Keratinocyte (primary cell): Measurements from ENCODE around the gene KSR2. TPM values are rescaled to one million over a fixed set of nuclear protein-coding genes. Genes with fewer than 3 reads are reported as not detected.

Experiments
- DNase-seq: peaks from one replicate; pipeline ENCODE4 v3.0.0-alpha.2; 2011; ENCODE audit warnings: low read depth, missing footprints, low spot score
- FAIRE-seq: peaks from 2 replicates; lab custom pipeline; 2011; peaks lifted over from hg19 to GRCh38; lab: Jason Lieb, UNC
- H2AFZ ChIP-seq: 2 replicates; pipeline ENCODE4 v1.6.0; 2012; ENCODE audit warnings: low read length, control low read depth, inconsistent platforms; ENCODE audit not compliant: control insufficient read depth
- H3K27ac ChIP-seq: 2 replicates; pipeline ENCODE4 v1.5.1; 2011; ENCODE audit warnings: low read length; ENCODE audit not compliant: control insufficient read depth, insufficient read depth
- H3K27me3 ChIP-seq: 3 replicates; pipeline ENCODE4 v1.6.0; 2011; ENCODE audit warnings: low read length; ENCODE audit not compliant: control insufficient read depth, insufficient read depth; ENCODE audit errors: extremely low read depth
- H3K36me3 ChIP-seq, 2 experiments: 2 replicates in 1 of 2; 3 replicates in 1 of 2; pipeline ENCODE4 v1.5.1; 2011; ENCODE audit warnings: low read length in 2 of 2, mild to moderate bottlenecking in 1 of 2; ENCODE audit not compliant: control insufficient read depth in 2 of 2, insufficient read depth in 2 of 2; ENCODE audit errors: extremely low read depth in 1 of 2
- H3K4me1 ChIP-seq: 3 replicates; pipeline ENCODE4 v1.5.1; 2011; ENCODE audit warnings: low read length; ENCODE audit not compliant: control insufficient read depth, insufficient read depth; ENCODE audit errors: extremely low read depth
- H3K4me2 ChIP-seq: 3 replicates; pipeline ENCODE4 v1.6.0; 2011; ENCODE audit warnings: low read depth, low read length; ENCODE audit not compliant: control insufficient read depth, insufficient read depth; ENCODE audit errors: extremely low read depth
- H3K4me3 ChIP-seq, 3 experiments: fragments of 200-600 bp in 1 of 3; sonication (generic) in 1 of 3; 2 replicates in 2 of 3; 3 replicates in 1 of 3; pipeline ENCODE4 v1.5.1; 2011 to 2016; ENCODE audit warnings: low read length in 3 of 3, mild to moderate bottlenecking in 3 of 3, control low read depth in 2 of 3, inconsistent platforms in 1 of 3, low read depth in 1 of 3, mixed read lengths in 1 of 3, mixed run types in 1 of 3, moderate library complexity in 1 of 3; ENCODE audit not compliant: control insufficient read depth in 2 of 3, insufficient read depth in 2 of 3; ENCODE audit errors: extremely low read depth in 1 of 3
- H3K79me2 ChIP-seq: 2 replicates; pipeline ENCODE4 v1.6.0; 2012; ENCODE audit warnings: low read length; ENCODE audit not compliant: control insufficient read depth, insufficient read depth
- H3K9ac ChIP-seq: 3 replicates; pipeline ENCODE4 v1.6.0; 2011; ENCODE audit warnings: low read length; ENCODE audit not compliant: control insufficient read depth, insufficient read depth; ENCODE audit errors: extremely low read depth
- H3K9me1 ChIP-seq: 3 replicates; pipeline ENCODE4 v1.6.0; 2011; ENCODE audit warnings: low read length; ENCODE audit not compliant: control insufficient read depth, insufficient read depth; ENCODE audit errors: extremely low read depth
- H3K9me3 ChIP-seq: 2 replicates; pipeline ENCODE4 v1.5.1; 2012; ENCODE audit warnings: low read depth, low read length; ENCODE audit not compliant: control insufficient read depth
- H4K20me1 ChIP-seq: 3 replicates; pipeline ENCODE4 v1.6.0; 2011; ENCODE audit warnings: low read length; ENCODE audit not compliant: control insufficient read depth, insufficient read depth; ENCODE audit errors: extremely low read depth
- CTCF ChIP-seq, 3 experiments: IDR thresholded peaks in 1 of 3; conservative IDR thresholded peaks in 1 of 3; optimal IDR thresholded peaks in 1 of 3; 2 replicates in 2 of 3; 3 replicates in 1 of 3; pipeline versions ENCODE3 to v1.5.1; 2011; ENCODE audit warnings: low read length in 3 of 3, mild to moderate bottlenecking in 3 of 3, moderate library complexity in 2 of 3, control low read depth in 1 of 3, inconsistent platforms in 1 of 3; ENCODE audit not compliant: insufficient read depth in 2 of 3; ENCODE audit errors: extremely low read depth in 1 of 3
- EZH2 ChIP-seq: IDR thresholded peaks from one replicate; pipeline ENCODE4 v1.6.1; 2012; ENCODE audit warnings: inconsistent platforms, mild to moderate bottlenecking, low read length, moderate library complexity
- dilution Hi-C: fragments of 300-500 bp; cut with MboI; formaldehyde crosslinking; loops from one replicate; pipeline ENCODE4 v1.7.0; 2020; ENCODE audit warnings: low sequenced_read_pairs; ENCODE audit not compliant: extremely low pct_ligation_motif_present
- polyA plus RNA-seq, 5 experiments: library from polyadenylated mRNA; depleted of rRNA in 3 of 5; stranded (reverse) in 3 of 5; stranded (forward) in 1 of 5; unstranded in 1 of 5; fragments of >200 nt; gene quantifications; 1 replicate in 1 of 5; 2 replicates in 3 of 5; 3 replicates in 1 of 5; pipeline versions ENCODE4 v1.2.1 to v1.2.3, GENCODE V29; 2011 to 2012; ENCODE audit warnings: missing spikeins in 2 of 5, low read depth in 1 of 5, low replicate concordance in 1 of 5

The KSR2 gene
- polyA plus RNA-seq, 1 donor (not counting 4 experiments of a cell fraction or from before 2014, with no cell fraction given) = 0.01 TPM

GRCh38 chr12:117835156-117835555 lies 133.6 kb downstream of the KSR2 start:
- no peak overlapping the region for H3K27ac ChIP-seq

GRCh38 chr12:117832459-117833457 lies 136.0 kb downstream of the KSR2 start:
- Histone ChIP-seq H3K9me3 (peaks cover 4% of the 10 kb centered on the region), H4K20me1 (no peaks in the 10 kb centered on the region), H3K36me3 (no peaks in the 10 kb centered on the region), H2AFZ (no peak overlapping the region), H3K4me2 (no peak overlapping the region), H3K27me3 (peaks cover 4% of the 10 kb centered on the region), H3K4me3 (no peak overlapping the region), H3K27ac (no peak overlapping the region), H3K9ac (no peak overlapping the region), H3K79me2 (no peaks in the 10 kb centered on the region), H3K4me1 (peaks cover 2% of the 10 kb centered on the region), H3K9me1 (no peaks in the 10 kb centered on the region)
- FAIRE-seq (no peak), DNase-seq (no peak)
- TF ChIP-seq EZH2 = no peak
- no peak for TF ChIP-seq CTCF (optimal IDR thresholded peaks at IDR 0.05 in 1 of 3, IDR thresholded peaks at IDR 0.05 in 1 of 3, conservative IDR thresholded peaks at IDR 0.05 in 1 of 3; ENCODE audit: extremely low read depth in 1 of 3, insufficient read depth in 2 of 3, low read length in 3 of 3)
- dilution Hi-C loops = loop anchor here (10.0 to 25.0 kb wide), 2 partner anchors 470 to 598 kb away; partner anchors contain the start of gene NOS1

More at GRCh38 chr12:117835156-117835555, 133.6 kb downstream of the KSR2 start:
- TF ChIP-seq EZH2 (no peak), CTCF (optimal IDR thresholded peaks at IDR 0.05 in 1 of 3, IDR thresholded peaks at IDR 0.05 in 1 of 3, conservative IDR thresholded peaks at IDR 0.05 in 1 of 3; ENCODE audit: extremely low read depth in 1 of 3, insufficient read depth in 2 of 3, low read length in 3 of 3) (no peak)
- FAIRE-seq (no peak), DNase-seq (no peak)
- Histone ChIP-seq H3K4me3 (no peak overlapping the region), H2AFZ (no peak overlapping the region), H3K9ac (no peak overlapping the region), H3K4me1 (peaks cover 2% of the 10 kb centered on the region), H3K27me3 (peaks cover 4% of the 10 kb centered on the region), H4K20me1 (no peaks in the 10 kb centered on the region), H3K9me1 (no peaks in the 10 kb centered on the region), H3K79me2 (no peaks in the 10 kb centered on the region), H3K9me3 (no peaks in the 10 kb centered on the region), H3K36me3 (no peaks in the 10 kb centered on the region), H3K4me2 (no peak overlapping the region)
- dilution Hi-C loops = loop anchor here (10.0 to 25.0 kb wide), 2 partner anchors 473 to 600 kb away; partner anchors contain the start of gene NOS1
